HepG2 (cell line): ENCODE results near the gene DMAP1. TPM values are rescaled to one million over a fixed set of nuclear protein-coding genes. Genes with fewer than 3 reads are reported as not detected.
A peak's percentile ranks its signal among the peaks of the same experiment; 100 is the strongest.

Experiments used
- BCL3 ChIP-seq: sonication (generic); formaldehyde crosslinking; IDR thresholded peaks from 2 replicates; pipeline ENCODE4 v1.5.1; 2020; ENCODE audit warnings: mild to moderate bottlenecking, missing genetic modification reagents, moderate library complexity
- CBX2 ChIP-seq, 2 experiments: fragments of 200-600 bp in 1 of 2; sonication (generic); formaldehyde crosslinking in 1 of 2; IDR thresholded peaks; 2 replicates each; pipeline versions ENCODE4 v1.7.0 to v1.8.1; 2018 to 2022; ENCODE audit warnings: low read depth in 2 of 2, low read length in 1 of 2, mild to moderate bottlenecking in 1 of 2, missing genetic modification reagents in 1 of 2
- EHMT2 ChIP-seq: fragments of 200-600 bp; sonication (generic); IDR thresholded peaks from 2 replicates; pipeline ENCODE4 v1.7.0; 2017; ENCODE audit warnings: antibody characterized with exemption, low read depth, low read length, borderline replicate concordance
- ESRRA ChIP-seq: sonication (generic); formaldehyde crosslinking; IDR thresholded peaks from 2 replicates; pipeline ENCODE4 v1.5.1; 2020; ENCODE audit warnings: mild to moderate bottlenecking, low read depth, missing genetic modification reagents
- HNF1A ChIP-seq, 2 experiments: sonication (generic) in 1 of 2; formaldehyde crosslinking in 1 of 2; IDR thresholded peaks; 2 replicates each; pipeline versions ENCODE4 v1.4.0 to v1.6.1; 2016 to 2020; ENCODE audit warnings: borderline replicate concordance in 1 of 2, low read depth in 1 of 2, mild to moderate bottlenecking in 1 of 2, missing genetic modification reagents in 1 of 2
- NFKB2 ChIP-seq: sonication (generic); formaldehyde crosslinking; IDR thresholded peaks from 2 replicates; pipeline ENCODE4 v1.4.0; 2020; ENCODE audit warnings: missing genetic modification reagents, borderline replicate concordance
- SATB2 ChIP-seq: sonication (generic); formaldehyde crosslinking; IDR thresholded peaks from 2 replicates; pipeline ENCODE4 v1.5.0; 2020; ENCODE audit warnings: missing genetic modification reagents
- SNAPC2 ChIP-seq: sonication (generic); formaldehyde crosslinking; IDR thresholded peaks from 2 replicates; pipeline ENCODE4 v1.8.1; 2022; ENCODE audit warnings: mild to moderate bottlenecking, missing genetic modification reagents
- SOX6 ChIP-seq, 2 experiments: fragments of 450-650 bp in 1 of 2; sonication (generic) in 1 of 2; formaldehyde crosslinking in 1 of 2; IDR thresholded peaks; 2 replicates each; pipeline versions ENCODE4 v1.4.0 to v1.6.1; 2017 to 2020; ENCODE audit warnings: antibody characterized with exemption in 1 of 2, mild to moderate bottlenecking in 1 of 2, missing genetic modification reagents in 1 of 2
- TARDBP ChIP-seq: sonication (generic); formaldehyde crosslinking; IDR thresholded peaks from 2 replicates; pipeline ENCODE4 v1.8.0; 2022; ENCODE audit warnings: mild to moderate bottlenecking, missing genetic modification reagents
- TCF12 ChIP-seq, 2 experiments: fragments of 450-650 bp in 1 of 2; sonication (generic) in 1 of 2; formaldehyde crosslinking in 1 of 2; IDR thresholded peaks; 2 replicates each; pipeline versions ENCODE4 v1.6.1 to v1.8.0; 2017 to 2022; ENCODE audit warnings: antibody characterized with exemption in 1 of 2, mild to moderate bottlenecking in 1 of 2, missing genetic modification reagents in 1 of 2, moderate library complexity in 1 of 2
- ZC3H13 ChIP-seq: sonication (generic); formaldehyde crosslinking; IDR thresholded peaks from 2 replicates; pipeline ENCODE4 v1.8.1; 2023; ENCODE audit warnings: mild to moderate bottlenecking, missing genetic modification reagents, moderate library complexity
- ZFX ChIP-seq: sonication (generic); formaldehyde crosslinking; IDR thresholded peaks from 2 replicates; pipeline ENCODE4 v1.4.0; 2020; ENCODE audit warnings: mild to moderate bottlenecking, low read depth, missing genetic modification reagents, moderate library complexity
- ZMAT3 ChIP-seq: sonication (generic); formaldehyde crosslinking; conservative IDR thresholded peaks from 2 replicates; pipeline ENCODE4 v1.7.0; 2021; ENCODE audit warnings: missing genetic modification reagents
- ZMYM2 ChIP-seq: sonication (generic); formaldehyde crosslinking; IDR thresholded peaks from 2 replicates; pipeline ENCODE4 v1.8.0; 2022; ENCODE audit warnings: mild to moderate bottlenecking, missing genetic modification reagents
- ZNF605 ChIP-seq: sonication (generic); formaldehyde crosslinking; IDR thresholded peaks from 2 replicates; pipeline ENCODE4 v1.8.0; 2022; ENCODE audit warnings: mild to moderate bottlenecking, missing genetic modification reagents
- ZNF883 ChIP-seq: sonication (generic); formaldehyde crosslinking; IDR thresholded peaks from 2 replicates; pipeline ENCODE4 v1.5.1; 2020; ENCODE audit warnings: mild to moderate bottlenecking, missing genetic modification reagents; ENCODE audit errors: not compliant biosample characterization
- polyA plus RNA-seq, 8 experiments: library from polyadenylated mRNA; depleted of rRNA in 3 of 8; stranded (reverse) in 7 of 8; unstranded in 1 of 8; fragments of >200 nt; fragmentation: Illumina TruSeq in 4 of 8; extraction: Trizol in 4 of 8; gene quantifications; 2 replicates each; pipeline versions ENCODE4 v1.2.1 to v1.2.3, GENCODE V29; 2011 to 2016; ENCODE audit warnings: low read depth in 4 of 8, missing spikeins in 1 of 8, mixed read lengths in 1 of 8; ENCODE audit not compliant: insufficient read depth in 1 of 8
- total RNA-seq, 5 experiments: library from RNA; depleted of rRNA; stranded (reverse); fragments of >200 nt; fragmentation: Illumina TruSeq; extraction: Trizol; gene quantifications; 2 replicates each; pipeline ENCODE4 v1.2.3, GENCODE V29; 2016; ENCODE audit warnings: low read depth in 1 of 5
- TF ChIP-seq, protein P1 (sequence below): sonication (generic); formaldehyde crosslinking; IDR thresholded peaks from 2 replicates; pipeline ENCODE4 v1.4.0; 2020; ENCODE audit warnings: missing genetic modification reagents, borderline replicate concordance

DMAP1 gene
- total and polyA plus RNA-seq, 2 of the 13 experiments (the other 11 are each of a cell fraction or from before 2014, with no cell fraction given): 17.6 to 32.7 TPM

GRCh38 chr1:44213222-44214112 lies at the start of gene DMAP1 (continued):
- TF ChIP-seq HNF1A (IDR thresholded peaks at IDR 0.05; ENCODE audit: low read depth): peak; percentile 51
- peak; percentile 70 for TF ChIP-seq HNF1A (CRISPR knock-in tag; IDR thresholded peaks at IDR 0.05; ENCODE audit: borderline replicate concordance)
- peak; percentile 83 for TF ChIP-seq ZNF605
- TF ChIP-seq TCF12 (IDR thresholded peaks at IDR 0.05): no peak
- 0 out of 2 replicates have a peak, but pooled peaks have one; percentile 31 for TF ChIP-seq TCF12 (CRISPR knock-in tag; IDR thresholded peaks at IDR 0.05)
- peak; percentile 79 for TF ChIP-seq ZFX (CRISPR knock-in tag)
- TF ChIP-seq BCL3: peak; percentile 35; the same call in 1 of the 2 replicates
- TF ChIP-seq ZNF883 (CRISPR knock-in tag): peak; percentile 85
- TF ChIP-seq SATB2: peak; percentile 80; the same call in 1 of the 2 replicates
- peak; percentile 86; the same call in 1 of the 2 replicates for TF ChIP-seq NFKB2 (CRISPR knock-in tag)
- TF ChIP-seq CBX2 (IDR thresholded peaks at IDR 0.05; ENCODE audit: low read depth, low read length): no peak
- TF ChIP-seq CBX2 (CRISPR knock-in tag; IDR thresholded peaks at IDR 0.05; ENCODE audit: low read depth): no peak
- TF ChIP-seq SNAPC2 (CRISPR knock-in tag): peak; percentile 84
- no peak for TF ChIP-seq SOX6 (IDR thresholded peaks at IDR 0.05)
- TF ChIP-seq SOX6 (CRISPR knock-in tag; IDR thresholded peaks at IDR 0.05): peak; percentile 73
- TF ChIP-seq ZMAT3 (CRISPR knock-in tag): peak; percentile 70; the same call in 1 of the 2 replicates
- peak; percentile 94 for TF ChIP-seq TARDBP
- TF ChIP-seq, protein P1, sequence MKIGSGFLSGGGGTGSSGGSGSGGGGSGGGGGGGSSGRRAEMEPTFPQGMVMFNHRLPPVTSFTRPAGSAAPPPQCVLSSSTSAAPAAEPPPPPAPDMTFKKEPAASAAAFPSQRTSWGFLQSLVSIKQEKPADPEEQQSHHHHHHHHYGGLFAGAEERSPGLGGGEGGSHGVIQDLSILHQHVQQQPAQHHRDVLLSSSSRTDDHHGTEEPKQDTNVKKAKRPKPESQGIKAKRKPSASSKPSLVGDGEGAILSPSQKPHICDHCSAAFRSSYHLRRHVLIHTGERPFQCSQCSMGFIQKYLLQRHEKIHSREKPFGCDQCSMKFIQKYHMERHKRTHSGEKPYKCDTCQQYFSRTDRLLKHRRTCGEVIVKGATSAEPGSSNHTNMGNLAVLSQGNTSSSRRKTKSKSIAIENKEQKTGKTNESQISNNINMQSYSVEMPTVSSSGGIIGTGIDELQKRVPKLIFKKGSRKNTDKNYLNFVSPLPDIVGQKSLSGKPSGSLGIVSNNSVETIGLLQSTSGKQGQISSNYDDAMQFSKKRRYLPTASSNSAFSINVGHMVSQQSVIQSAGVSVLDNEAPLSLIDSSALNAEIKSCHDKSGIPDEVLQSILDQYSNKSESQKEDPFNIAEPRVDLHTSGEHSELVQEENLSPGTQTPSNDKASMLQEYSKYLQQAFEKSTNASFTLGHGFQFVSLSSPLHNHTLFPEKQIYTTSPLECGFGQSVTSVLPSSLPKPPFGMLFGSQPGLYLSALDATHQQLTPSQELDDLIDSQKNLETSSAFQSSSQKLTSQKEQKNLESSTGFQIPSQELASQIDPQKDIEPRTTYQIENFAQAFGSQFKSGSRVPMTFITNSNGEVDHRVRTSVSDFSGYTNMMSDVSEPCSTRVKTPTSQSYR (CRISPR knock-in tag): 0 out of 2 replicates have a peak, but pooled peaks have one; percentile 7
- peak; percentile 81; the same call in 1 of the 2 replicates for TF ChIP-seq ESRRA (CRISPR knock-in tag)
- TF ChIP-seq EHMT2: peak; percentile 87; the same call in 1 of the 2 replicates
- TF ChIP-seq ZC3H13: 0 out of 2 replicates have a peak, but pooled peaks have one; percentile 38
- no peak for TF ChIP-seq ZMYM2 (CRISPR knock-in tag)
